Ovary (tissue), 3 donors: ENCODE measurements around the gene FOXRED1.

Source experiments
- EP300 ChIP-seq: sonication (generic); formaldehyde crosslinking; IDR thresholded peaks from one replicate; pipeline ENCODE4 v1.6.1; 2017; ENCODE audit warnings: antibody characterized with exemption
- POLR2A ChIP-seq: fragments of 450-650 bp; IDR thresholded peaks from one replicate; pipeline ENCODE4 v1.6.1; 2017; ENCODE audit warnings: antibody characterized with exemption, mild to moderate bottlenecking, moderate library complexity
- TF ChIP-seq, protein P1 (sequence below), 3 donors: fragments of 450-650 bp in 2 of 3; fragments of 200-600 bp in 1 of 3; IDR thresholded peaks; one replicate each; pipeline versions ENCODE4 v1.5.1 to v1.8.0; 2016 to 2022; ENCODE audit warnings: antibody characterized with exemption in 3 of 3, mild to moderate bottlenecking in 1 of 3
- donor health status: DM: no; HTN: no; CAD: no.

DNA sequence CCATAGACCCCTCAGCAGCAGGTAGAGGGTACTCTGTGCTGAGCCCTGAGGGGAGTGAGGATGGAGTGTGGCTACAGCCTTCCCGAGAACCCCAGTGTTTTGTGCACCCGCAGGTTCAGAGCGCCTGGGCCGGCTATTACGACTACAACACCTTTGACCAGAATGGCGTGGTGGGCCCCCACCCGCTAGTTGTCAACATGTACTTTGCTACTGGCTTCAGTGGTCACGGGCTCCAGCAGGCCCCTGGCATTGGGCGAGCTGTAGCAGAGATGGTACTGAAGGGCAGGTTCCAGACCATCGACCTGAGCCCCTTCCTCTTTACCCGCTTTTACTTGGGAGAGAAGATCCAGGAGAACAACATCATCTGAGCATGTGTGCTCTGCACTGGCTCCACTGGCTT is 8.4 kb downstream of the FOXRED1 start:
- TF ChIP-seq POLR2A (no peak), EP300 (no peak)
- TF ChIP-seq, protein P1, sequence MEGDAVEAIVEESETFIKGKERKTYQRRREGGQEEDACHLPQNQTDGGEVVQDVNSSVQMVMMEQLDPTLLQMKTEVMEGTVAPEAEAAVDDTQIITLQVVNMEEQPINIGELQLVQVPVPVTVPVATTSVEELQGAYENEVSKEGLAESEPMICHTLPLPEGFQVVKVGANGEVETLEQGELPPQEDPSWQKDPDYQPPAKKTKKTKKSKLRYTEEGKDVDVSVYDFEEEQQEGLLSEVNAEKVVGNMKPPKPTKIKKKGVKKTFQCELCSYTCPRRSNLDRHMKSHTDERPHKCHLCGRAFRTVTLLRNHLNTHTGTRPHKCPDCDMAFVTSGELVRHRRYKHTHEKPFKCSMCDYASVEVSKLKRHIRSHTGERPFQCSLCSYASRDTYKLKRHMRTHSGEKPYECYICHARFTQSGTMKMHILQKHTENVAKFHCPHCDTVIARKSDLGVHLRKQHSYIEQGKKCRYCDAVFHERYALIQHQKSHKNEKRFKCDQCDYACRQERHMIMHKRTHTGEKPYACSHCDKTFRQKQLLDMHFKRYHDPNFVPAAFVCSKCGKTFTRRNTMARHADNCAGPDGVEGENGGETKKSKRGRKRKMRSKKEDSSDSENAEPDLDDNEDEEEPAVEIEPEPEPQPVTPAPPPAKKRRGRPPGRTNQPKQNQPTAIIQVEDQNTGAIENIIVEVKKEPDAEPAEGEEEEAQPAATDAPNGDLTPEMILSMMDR (IDR thresholded peaks at IDR 0.05), result no peak
